ENCODE measurements around the gene SLC29A2.
A peak's percentile ranks its signal among the peaks of the same experiment; 100 is the strongest.
"Not testable (repeated sequence)": the region's sequence is repeated elsewhere in the genome, so short reads cannot be mapped to it uniquely, and the experiment has no call there.

The SLC29A2 gene

DNA sequence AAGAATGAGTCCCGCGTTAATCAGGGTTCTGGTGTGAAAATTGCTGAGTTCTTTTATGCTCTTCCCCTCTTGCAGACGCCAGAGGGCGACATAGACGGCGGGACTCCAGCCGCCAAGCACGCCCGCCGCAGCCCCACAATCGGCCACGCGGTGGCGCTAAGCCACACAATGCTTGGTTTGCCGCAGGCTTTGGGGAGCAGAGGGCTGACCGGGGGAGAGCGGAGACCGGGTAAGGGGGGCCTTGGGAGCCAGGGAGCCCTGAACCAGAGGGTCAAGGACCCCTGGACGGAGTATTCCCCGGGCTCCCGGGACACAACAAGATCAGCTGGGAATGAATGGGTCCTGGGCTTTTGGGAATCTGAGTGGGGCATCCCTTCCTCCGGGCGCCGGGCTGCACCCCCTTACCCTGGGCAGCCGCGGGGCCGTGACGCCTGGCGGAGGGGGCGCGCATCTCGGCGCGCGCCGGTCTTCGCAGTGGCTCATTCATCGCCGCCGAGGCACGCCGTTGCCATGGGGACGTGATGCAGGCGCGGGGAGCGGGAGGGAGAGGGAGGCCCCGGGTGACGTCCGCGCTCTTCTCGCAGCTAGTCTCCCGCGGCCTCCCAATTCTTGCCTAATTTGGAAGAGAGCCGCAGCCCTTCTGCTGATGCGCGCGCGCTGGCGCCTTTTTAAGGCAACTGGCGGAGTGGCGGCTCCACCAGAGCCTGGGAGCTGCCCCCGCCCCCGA is 37.1 kb upstream of the SLC29A2 start:
- no peaks in the 10 kb centered on the region for H3K4me1 Mint-ChIP-seq (ENCODE audit: low read depth)
- H3K4me3 Mint-ChIP-seq: peak overlapping the region; percentile 58
- H3K27me3 Mint-ChIP-seq: peaks cover 53% of the 10 kb centered on the region
- no peaks in the 10 kb centered on the region for H3K9me3 Mint-ChIP-seq
- intact Hi-C loops (cut with micrococcal nuclease): loop anchor here (1.0 to 2.0 kb wide), 3 partner anchors 22 to 270 kb away; no protein-coding TSS in a partner anchor
- no peak overlapping the region for H3K27ac Mint-ChIP-seq
- no peaks in the 10 kb centered on the region for H3K36me3 Mint-ChIP-seq (ENCODE audit: low read depth)

DNA sequence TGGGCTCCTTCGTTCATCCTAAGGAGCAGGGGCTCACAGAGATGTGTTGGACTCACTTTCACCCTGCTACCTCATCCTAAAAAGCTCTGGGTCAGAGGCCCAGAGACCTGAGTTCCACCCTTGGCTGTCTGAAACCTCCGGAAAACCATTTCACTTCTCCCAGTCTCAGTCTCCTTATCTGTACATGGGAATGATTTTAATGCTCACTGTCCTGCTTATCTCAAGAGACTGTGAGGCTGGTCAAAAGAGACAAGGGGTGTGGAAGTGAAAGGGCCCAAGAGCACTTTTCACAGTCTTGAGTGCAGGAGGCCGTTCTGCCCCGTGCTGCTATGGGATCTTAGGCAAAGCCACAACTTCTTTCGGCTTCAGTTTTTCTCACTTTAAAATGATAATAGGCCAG is 36.1 kb upstream of the SLC29A2 start:
- intact Hi-C loops (cut with micrococcal nuclease): loop anchor here (1.0 to 2.0 kb wide), 3 partner anchors 23 to 271 kb away; no protein-coding TSS in a partner anchor
- no peak overlapping the region for H3K27ac Mint-ChIP-seq

DNA sequence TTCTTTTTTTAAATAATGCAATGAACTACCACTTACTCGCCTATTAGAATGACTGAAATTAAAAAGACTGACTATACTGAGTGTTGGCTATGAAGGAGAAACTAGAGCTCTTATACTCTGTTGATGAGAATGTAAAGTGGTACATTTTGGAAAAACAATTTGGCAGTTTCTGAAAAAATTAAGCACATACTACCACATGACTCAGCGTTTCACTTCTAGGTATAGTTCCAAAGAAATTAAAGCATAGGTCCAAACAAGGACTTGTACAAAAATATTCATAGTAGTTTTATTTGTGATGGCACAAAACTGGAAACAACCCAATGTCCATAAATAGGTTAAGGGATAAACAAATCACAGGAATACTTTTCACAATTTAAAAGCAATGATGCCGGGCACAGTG is 22.4 kb upstream of the SLC29A2 start:
- Mint-ChIP-seq H3K4me1 (ENCODE audit: low read depth) (no peaks in the 10 kb centered on the region), H3K27me3 (peaks cover 30% of the 10 kb centered on the region), H3K36me3 (ENCODE audit: low read depth) (no peaks in the 10 kb centered on the region), H3K9me3 (no peaks in the 10 kb centered on the region), H3K4me3 (no peak overlapping the region), H3K27ac (no peak overlapping the region)
- intact Hi-C loops (cut with micrococcal nuclease): no loop called here

More for the DNA sequence above, 36.1 kb upstream of the SLC29A2 start:
- no peaks in the 10 kb centered on the region for H3K4me1 Mint-ChIP-seq (ENCODE audit: low read depth)
- H3K9me3 Mint-ChIP-seq: no peaks in the 10 kb centered on the region
- no peak overlapping the region for H3K4me3 Mint-ChIP-seq
- peaks cover 52% of the 10 kb centered on the region for H3K27me3 Mint-ChIP-seq
- no peaks in the 10 kb centered on the region for H3K36me3 Mint-ChIP-seq (ENCODE audit: low read depth)

DNA sequence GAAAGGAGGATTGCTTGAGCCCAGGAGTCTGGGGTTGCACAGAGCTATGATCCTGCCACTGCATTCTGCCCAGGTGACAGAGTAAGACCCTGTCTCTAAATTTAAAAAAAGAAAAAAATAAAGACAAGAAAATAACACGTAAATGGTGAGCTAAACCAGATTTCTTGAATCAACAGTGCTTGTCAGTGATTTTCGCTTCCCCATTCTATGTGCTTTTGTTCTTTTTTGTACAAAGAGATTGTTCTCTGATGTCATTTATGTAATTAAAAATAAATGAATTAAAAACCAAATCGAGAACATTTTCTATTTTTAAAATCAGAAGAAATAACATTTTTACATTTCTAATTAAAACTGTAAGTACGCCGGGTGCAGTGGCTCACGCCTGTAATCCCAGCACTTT is 19.8 kb upstream of the SLC29A2 start:
- peaks cover 24% of the 10 kb centered on the region for H3K27me3 Mint-ChIP-seq
- no peaks in the 10 kb centered on the region for H3K36me3 Mint-ChIP-seq (ENCODE audit: low read depth)
- intact Hi-C loops (cut with micrococcal nuclease): no loop called here
- no peak overlapping the region for H3K27ac Mint-ChIP-seq
- no peaks in the 10 kb centered on the region for H3K4me1 Mint-ChIP-seq (ENCODE audit: low read depth)
- H3K4me3 Mint-ChIP-seq: no peak overlapping the region
- no peaks in the 10 kb centered on the region for H3K9me3 Mint-ChIP-seq

DNA sequence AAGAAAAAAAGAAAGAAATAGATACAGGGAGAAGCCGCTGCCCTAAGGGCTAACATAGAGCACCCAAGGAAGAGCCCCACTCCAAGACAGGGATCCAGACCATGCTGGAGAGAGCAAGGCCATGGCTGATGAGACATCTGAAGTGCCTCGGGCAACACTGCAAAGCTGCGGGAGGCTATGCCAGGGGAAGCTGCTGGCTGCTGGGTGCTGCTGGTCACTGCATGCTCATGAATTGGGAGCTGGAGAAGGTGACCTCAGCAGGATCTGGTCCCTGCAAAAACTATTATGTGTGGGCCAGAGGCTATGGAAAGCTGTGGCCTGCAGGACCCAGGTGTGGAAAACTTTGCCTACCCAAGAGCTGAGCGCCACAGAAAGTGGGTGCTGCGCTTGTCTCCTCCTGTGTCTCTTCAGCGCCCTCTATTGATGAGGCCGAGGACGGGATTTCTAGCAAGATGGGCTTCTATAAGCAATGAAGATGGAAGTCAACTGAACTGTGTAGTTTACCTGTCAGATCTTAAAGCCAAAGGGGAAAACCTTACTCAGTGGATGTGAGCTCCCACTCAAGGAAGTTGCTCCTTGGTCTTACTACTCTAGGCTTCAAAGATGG is 17.3 kb upstream of the SLC29A2 start:
- H3K9me3 Mint-ChIP-seq: no peaks in the 10 kb centered on the region
- H3K27ac Mint-ChIP-seq: no peak overlapping the region
- H3K27me3 Mint-ChIP-seq: peaks cover 18% of the 10 kb centered on the region
- no peak overlapping the region for H3K4me3 Mint-ChIP-seq
- intact Hi-C loops (cut with micrococcal nuclease): loop anchor here (2.0 kb wide), 1 partner anchor 78 kb away; no protein-coding TSS in a partner anchor
- H3K4me1 Mint-ChIP-seq (ENCODE audit: low read depth): no peaks in the 10 kb centered on the region
- H3K36me3 Mint-ChIP-seq (ENCODE audit: low read depth): no peaks in the 10 kb centered on the region

DNA sequence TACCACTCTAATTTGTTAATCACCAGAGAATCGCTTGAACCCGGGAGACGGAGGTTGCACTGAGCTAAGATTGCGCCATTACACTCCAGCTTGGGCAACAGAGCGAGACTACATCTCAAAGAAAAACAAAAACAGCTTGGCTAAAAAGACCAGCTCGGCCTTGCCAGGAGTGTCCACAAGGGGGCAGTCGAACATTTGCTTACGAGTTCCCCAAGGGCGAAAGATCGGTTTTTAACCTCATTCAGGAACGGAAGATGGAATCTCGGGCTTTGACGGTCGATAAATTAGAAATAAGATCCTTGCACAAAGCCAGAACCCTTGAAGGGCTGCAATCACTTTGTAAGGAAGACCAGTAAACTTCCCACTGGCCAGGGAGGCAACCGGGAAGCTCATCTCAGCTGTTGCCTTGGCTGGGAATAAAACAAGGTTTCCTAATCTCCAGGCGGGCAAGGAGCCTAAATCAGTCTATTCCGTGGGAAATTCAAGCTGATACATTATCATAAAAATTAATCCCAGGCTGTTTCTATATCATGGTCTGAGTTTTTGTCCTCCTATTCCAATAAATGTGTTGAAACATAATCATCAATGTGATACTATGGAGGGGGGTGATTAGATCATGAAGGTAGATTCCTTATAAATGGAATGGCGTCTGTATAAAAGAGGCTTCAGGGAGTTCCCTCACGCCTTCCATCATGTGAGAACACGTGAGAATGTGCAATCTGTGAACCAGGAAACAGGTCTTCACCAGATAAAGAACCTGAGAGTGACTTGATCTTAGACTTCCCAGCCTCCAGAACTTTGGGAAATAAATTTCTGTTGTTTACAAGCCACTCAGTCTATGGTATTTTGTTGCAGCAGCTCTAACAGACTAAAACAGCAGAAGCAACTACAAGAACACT is 14.9 kb upstream of the SLC29A2 start:
- H3K4me3 Mint-ChIP-seq: peak overlapping the region; percentile 9
- no peaks in the 10 kb centered on the region for H3K36me3 Mint-ChIP-seq (ENCODE audit: low read depth)
- H3K27ac Mint-ChIP-seq: no peak overlapping the region
- H3K27me3 Mint-ChIP-seq: peaks cover 12% of the 10 kb centered on the region
- no peaks in the 10 kb centered on the region for H3K9me3 Mint-ChIP-seq
- H3K4me1 Mint-ChIP-seq (ENCODE audit: low read depth): no peaks in the 10 kb centered on the region
- intact Hi-C loops (cut with micrococcal nuclease): no loop called here

DNA sequence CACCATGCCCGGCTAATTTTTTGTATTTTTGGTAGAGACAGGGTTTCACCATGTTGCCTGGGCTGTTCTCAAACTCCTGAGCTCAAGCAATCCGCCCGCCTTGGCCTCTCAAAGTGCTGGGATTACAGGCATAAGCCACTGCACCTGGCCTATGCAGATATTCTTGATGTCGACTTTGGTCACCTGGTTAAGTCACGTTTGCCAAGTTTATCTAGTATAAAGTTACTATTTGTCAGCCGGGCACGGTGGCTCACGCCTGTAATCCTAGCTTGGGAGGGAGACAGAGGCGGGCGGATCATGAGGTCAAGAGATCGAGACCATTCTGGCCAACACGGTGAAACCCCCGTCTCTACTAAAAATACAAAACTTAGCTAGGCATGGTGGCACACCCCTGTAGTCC is 12.8 kb upstream of the SLC29A2 start:
- H3K4me1 Mint-ChIP-seq (ENCODE audit: low read depth); H3K27ac Mint-ChIP-seq; intact Hi-C loops (cut with micrococcal nuclease); H3K36me3 Mint-ChIP-seq (ENCODE audit: low read depth); H3K4me3 Mint-ChIP-seq; H3K27me3 Mint-ChIP-seq; H3K9me3 Mint-ChIP-seq: not testable (repeated sequence)

DNA sequence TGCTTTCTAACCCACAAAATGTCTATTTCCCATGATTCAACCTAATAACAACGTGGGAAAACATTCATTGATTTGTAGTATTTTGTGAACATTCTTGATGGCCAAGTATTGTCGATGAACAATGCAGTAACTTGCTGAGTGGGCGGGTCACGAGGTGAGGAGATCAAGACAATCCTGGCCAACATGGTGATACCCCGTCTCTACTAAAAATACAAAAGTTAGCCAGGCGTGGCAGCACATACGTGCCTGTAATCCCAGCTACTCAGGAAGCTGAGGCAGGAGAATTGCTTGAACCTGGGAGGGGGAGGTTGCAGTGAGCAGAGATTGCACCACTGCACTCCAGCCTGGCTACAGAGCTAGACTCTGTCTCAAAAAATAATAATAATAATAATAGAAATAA is 8.7 kb upstream of the SLC29A2 start:
- H3K36me3 Mint-ChIP-seq (ENCODE audit: low read depth); H3K27me3 Mint-ChIP-seq; H3K9me3 Mint-ChIP-seq; H3K4me1 Mint-ChIP-seq (ENCODE audit: low read depth); H3K4me3 Mint-ChIP-seq; H3K27ac Mint-ChIP-seq; intact Hi-C loops (cut with micrococcal nuclease): not testable (repeated sequence)

DNA sequence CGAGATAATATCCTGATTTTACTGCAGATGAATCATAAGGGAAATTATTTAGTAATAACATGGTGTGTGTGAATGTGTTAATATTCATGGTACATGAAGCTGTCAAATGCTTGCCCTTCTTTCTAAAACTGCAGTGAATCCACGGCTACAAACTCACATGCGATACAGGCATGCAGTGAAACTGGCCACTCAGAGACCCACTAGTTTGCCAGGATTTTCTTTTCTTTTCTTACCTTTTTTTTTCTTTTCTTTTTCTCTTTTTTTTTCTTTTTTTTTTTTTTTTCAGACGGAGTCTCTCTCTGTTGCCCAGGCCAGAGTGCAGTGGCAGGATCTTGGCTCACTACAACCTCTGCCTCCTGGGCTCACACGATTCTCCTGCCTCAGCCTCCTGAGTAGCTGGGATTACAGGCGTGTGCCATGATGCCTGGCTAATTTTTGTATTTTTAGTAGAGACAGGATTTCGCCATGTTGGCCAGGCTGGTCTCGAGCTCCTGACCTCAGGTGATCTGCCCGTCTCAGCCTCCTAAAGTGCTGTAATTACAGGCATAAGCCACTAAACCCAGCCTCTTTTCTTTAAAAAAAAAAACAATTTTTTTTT is 2.2 kb upstream of the SLC29A2 start:
- H3K9me3 Mint-ChIP-seq; H3K36me3 Mint-ChIP-seq (ENCODE audit: low read depth); intact Hi-C loops (cut with micrococcal nuclease); H3K4me1 Mint-ChIP-seq (ENCODE audit: low read depth); H3K4me3 Mint-ChIP-seq; H3K27ac Mint-ChIP-seq: not testable (repeated sequence)
- peaks cover 48% of the 10 kb centered on the region for H3K27me3 Mint-ChIP-seq

DNA sequence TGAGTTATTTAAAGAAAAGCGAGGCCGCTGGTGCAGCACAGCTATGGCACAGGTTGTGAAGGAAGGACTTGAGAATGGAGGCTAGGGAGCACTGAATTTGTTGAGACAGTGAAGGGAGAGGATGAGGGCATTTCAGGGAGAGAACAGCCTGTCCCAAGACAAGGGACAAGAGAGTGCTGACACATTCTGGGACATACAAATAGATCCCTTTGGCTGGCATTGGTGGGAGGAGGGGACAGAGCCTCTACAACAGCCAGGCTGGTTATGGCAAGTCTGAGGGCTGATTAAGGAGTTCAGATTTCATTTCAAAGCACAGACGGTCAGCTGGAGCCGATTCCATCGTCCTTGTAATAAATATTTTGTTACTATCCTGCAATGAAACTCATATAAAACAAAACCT is 1.7 kb upstream of the SLC29A2 start:
- Mint-ChIP-seq H3K27ac (no peak overlapping the region), H3K9me3 (no peaks in the 10 kb centered on the region), H3K27me3 (peaks cover 48% of the 10 kb centered on the region), H3K36me3 (ENCODE audit: low read depth) (no peaks in the 10 kb centered on the region), H3K4me1 (ENCODE audit: low read depth) (peaks cover 5% of the 10 kb centered on the region), H3K4me3 (no peak overlapping the region)
- intact Hi-C loops (cut with micrococcal nuclease): no loop called here

DNA sequence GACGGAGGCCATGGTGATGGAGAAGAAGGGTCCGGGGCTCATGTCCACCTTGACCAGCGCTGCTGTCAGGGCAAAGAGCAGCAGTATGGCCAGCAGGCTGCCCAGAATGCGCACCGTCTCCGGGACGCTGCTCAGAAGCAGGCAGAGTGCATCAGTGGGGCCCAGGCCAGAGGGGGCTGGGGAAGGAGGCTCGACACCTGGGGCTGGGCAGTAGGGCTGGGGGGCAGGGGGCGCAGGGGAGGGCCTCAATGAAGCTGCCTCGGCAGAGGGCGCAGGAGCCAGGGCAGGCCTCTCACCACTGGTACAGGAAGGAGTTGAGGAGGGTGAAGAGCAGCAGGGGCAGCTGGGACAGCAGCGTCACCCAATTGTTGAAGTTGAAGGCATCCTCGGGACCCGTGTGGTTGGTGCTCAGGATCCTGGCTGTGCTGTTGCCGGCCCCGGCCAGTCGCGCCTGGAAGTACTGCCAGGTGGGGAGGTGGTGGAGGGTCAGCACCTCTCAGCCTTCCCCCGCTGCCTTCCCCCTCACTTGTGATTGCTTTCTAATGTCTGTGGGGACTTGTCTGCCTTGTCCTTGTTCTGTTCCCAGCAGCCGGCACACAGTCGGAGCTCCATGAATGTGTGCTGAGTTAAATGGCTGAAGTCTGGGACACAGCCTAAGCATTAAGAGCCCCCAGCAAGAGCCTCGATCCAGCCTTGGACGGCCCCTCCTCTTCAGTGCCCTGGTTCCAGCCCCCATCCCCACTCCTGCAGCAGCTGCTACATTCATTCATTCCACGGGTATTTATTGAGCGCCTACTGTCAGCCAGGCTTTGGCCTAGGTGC is 2.3 kb downstream of the SLC29A2 start:
- intact Hi-C loops (cut with micrococcal nuclease): no loop called here
- H3K27me3 Mint-ChIP-seq: peaks cover 41% of the 10 kb centered on the region

DNA sequence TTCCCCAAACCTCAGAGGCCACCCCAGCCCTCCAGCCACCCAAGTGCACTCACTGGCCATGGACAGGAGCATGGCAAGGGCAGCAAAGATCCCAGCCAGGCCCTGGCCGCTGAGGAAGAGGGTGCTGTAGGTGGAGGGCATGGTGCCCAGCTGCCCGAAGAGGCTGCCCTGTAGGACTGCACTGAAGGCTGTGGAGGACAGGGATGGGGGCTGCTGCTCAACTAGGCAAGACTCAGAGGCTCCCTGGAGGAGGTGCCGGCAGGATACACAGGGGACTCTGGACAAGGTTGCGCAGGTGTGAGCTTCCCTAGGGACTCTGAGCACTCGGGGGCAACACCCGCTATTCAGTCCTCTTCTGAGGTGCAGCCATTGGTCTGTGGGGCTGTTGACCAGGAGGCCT is 3.1 kb downstream of the SLC29A2 start:
- Mint-ChIP-seq H3K4me3 (no peak overlapping the region), H3K36me3 (ENCODE audit: low read depth) (no peaks in the 10 kb centered on the region), H3K27ac (no peak overlapping the region), H3K27me3 (peaks cover 37% of the 10 kb centered on the region), H3K4me1 (ENCODE audit: low read depth) (peaks cover 5% of the 10 kb centered on the region), H3K9me3 (no peaks in the 10 kb centered on the region)
- intact Hi-C loops (cut with micrococcal nuclease): no loop called here

More for the DNA sequence above, 2.3 kb downstream of the SLC29A2 start:
- Mint-ChIP-seq H3K4me3 (no peak overlapping the region), H3K27ac (no peak overlapping the region), H3K9me3 (no peaks in the 10 kb centered on the region), H3K4me1 (ENCODE audit: low read depth) (peaks cover 5% of the 10 kb centered on the region), H3K36me3 (ENCODE audit: low read depth) (no peaks in the 10 kb centered on the region)

DNA sequence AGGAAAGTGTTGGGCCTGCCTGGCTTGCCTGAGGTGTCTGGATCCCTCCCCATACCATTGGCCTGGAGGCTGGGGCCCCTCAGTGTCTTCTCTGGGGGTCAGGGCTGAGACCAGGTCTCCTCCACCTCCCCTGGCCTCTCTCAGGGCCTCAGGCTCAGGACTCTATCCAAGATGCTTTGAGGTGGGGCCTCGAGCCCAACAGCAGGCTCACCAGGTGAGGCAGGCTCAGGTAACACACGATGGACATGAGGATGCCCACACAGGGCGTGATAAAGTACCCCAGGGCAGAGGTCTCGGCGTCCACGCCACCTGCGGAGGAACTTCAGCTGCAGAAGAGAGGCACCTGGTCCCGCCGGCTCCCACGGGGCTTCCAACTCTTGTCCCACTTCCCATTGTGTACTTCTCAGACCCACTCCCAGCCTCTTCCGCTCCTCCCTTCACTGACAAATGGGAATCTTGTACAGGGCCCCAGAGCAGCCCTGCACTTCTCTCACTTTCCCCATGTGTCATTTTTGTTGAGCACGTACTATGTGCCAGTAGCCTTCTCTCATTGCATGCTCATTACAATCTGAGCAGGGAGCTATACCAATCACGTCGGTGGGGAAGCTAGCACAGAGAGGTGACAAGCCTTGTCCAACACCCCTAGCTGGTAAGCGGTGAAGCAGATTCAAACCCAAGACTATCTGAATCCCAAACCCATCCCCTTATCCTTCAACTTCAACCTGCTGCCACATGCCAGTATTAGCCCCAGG is 3.8 kb downstream of the SLC29A2 start:
- intact Hi-C loops (cut with micrococcal nuclease): no loop called here
- peaks cover 5% of the 10 kb centered on the region for H3K4me1 Mint-ChIP-seq (ENCODE audit: low read depth)
- H3K27ac Mint-ChIP-seq: no peak overlapping the region
- H3K27me3 Mint-ChIP-seq: peaks cover 32% of the 10 kb centered on the region
- no peaks in the 10 kb centered on the region for H3K9me3 Mint-ChIP-seq
- no peaks in the 10 kb centered on the region for H3K36me3 Mint-ChIP-seq (ENCODE audit: low read depth)
- no peak overlapping the region for H3K4me3 Mint-ChIP-seq

Data from dendritic cell treated with granulocyte-macrophage colony-stimulating factor and Interleukin-4, amounts not matched to agents 40 ng/mL and 50 ng/mL, for 4 days (primary cell).